Esophagus muscularis mucosa (tissue), 4 donors: ENCODE data around the gene CCDC88A.

Experiments used
- EP300 ChIP-seq: sonication (generic); formaldehyde crosslinking; IDR thresholded peaks from one replicate; pipeline ENCODE4 v1.6.1; 2017; ENCODE audit warnings: antibody characterized with exemption
- POLR2A ChIP-seq: fragments of 450-650 bp; IDR thresholded peaks from one replicate; pipeline ENCODE4 v1.6.1; 2017; ENCODE audit warnings: antibody characterized with exemption, moderate library complexity, mild to moderate bottlenecking, low read depth
- POLR2AphosphoS5 ChIP-seq, 2 donors: sonication (generic); formaldehyde crosslinking; IDR thresholded peaks; one replicate each; pipeline ENCODE4 v1.6.1; 2017; ENCODE audit warnings: antibody characterized with exemption in 2 of 2
- TF ChIP-seq, protein P1 (sequence below), 3 experiments: fragments of 200-600 bp in 2 of 3; fragments of 450-650 bp in 1 of 3; sonication (generic) in 2 of 3; IDR thresholded peaks; one replicate each; pipeline ENCODE4 v1.5.1; 2017 to 2019; ENCODE audit warnings: antibody characterized with exemption in 3 of 3, mild to moderate bottlenecking in 2 of 3, moderate library complexity in 1 of 3

DNA sequence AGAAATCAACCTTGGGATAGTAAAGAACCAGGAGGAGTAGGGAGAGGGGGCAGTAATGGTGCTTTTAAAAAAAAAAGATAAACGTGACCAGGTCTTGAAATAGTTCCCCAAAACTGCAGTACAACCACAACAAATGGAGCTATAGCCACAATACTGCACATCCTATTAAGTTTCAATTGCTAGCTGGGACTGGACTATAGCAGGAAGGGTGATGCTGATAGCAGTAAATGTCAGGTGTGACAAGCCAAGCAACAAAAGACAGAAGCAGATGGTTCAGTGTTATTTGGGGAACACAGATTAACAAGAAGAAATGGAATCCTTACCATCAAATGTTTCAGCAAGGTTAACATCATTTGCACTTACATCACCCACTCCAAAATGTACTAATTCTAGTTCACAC lies 177.0 kb downstream of the CCDC88A start:
- TF ChIP-seq, protein P1, sequence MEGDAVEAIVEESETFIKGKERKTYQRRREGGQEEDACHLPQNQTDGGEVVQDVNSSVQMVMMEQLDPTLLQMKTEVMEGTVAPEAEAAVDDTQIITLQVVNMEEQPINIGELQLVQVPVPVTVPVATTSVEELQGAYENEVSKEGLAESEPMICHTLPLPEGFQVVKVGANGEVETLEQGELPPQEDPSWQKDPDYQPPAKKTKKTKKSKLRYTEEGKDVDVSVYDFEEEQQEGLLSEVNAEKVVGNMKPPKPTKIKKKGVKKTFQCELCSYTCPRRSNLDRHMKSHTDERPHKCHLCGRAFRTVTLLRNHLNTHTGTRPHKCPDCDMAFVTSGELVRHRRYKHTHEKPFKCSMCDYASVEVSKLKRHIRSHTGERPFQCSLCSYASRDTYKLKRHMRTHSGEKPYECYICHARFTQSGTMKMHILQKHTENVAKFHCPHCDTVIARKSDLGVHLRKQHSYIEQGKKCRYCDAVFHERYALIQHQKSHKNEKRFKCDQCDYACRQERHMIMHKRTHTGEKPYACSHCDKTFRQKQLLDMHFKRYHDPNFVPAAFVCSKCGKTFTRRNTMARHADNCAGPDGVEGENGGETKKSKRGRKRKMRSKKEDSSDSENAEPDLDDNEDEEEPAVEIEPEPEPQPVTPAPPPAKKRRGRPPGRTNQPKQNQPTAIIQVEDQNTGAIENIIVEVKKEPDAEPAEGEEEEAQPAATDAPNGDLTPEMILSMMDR (IDR thresholded peaks at IDR 0.05) = no peak
- TF ChIP-seq EP300 (no peak), POLR2AphosphoS5 (IDR thresholded peaks at IDR 0.05) (no peak), POLR2A (no peak)
